H1 (cell line): Measurements from ENCODE around the gene PLAAT2. TPM values are rescaled to one million over a fixed set of nuclear protein-coding genes. Genes with fewer than 3 reads are reported as not detected.

Experiments used
- CTCF ChIA-PET: fragments of 300-600 bp; sonication (Branson Sonifier 250); formaldehyde crosslinking; loops from one replicate; lab custom pipeline; 2021; ENCODE audit not compliant: partially characterized antibody; lab: Charles Lee
- POLR2A ChIA-PET: fragments of 300-600 bp; sonication (Branson Sonifier 250); formaldehyde crosslinking; loops from one replicate; lab custom pipeline; 2021; ENCODE audit warnings: inconsistent platforms; ENCODE audit not compliant: partially characterized antibody; lab: Charles Lee
- DNase-seq, 2 experiments: peaks; one replicate each; pipeline versions ENCODE4 v3.0.0 to v3.0.0-alpha.2; 2010 to 2022; ENCODE audit warnings: low spot score in 2 of 2, low read depth in 1 of 2, mixed read lengths in 1 of 2
- FAIRE-seq: peaks from 2 replicates; lab custom pipeline; 2011; peaks lifted over from hg19 to GRCh38; lab: Jason Lieb, UNC
- H2AFZ ChIP-seq: 2 replicates; pipeline ENCODE4 v1.8.1; 2012; ENCODE audit warnings: low read length, inconsistent platforms
- H2AK5ac ChIP-seq: 2 replicates; pipeline ENCODE4 v1.6.1; 2013; ENCODE audit warnings: low read depth, low read length
- H2BK120ac ChIP-seq: replicated peaks from 2 replicates; pipeline ENCODE3; 2013; ENCODE audit warnings: low read depth, low read length, inconsistent platforms
- H2BK12ac ChIP-seq: 2 replicates; pipeline ENCODE4 v1.6.1; 2013; ENCODE audit warnings: low read depth, low read length
- H2BK15ac ChIP-seq: 2 replicates; pipeline ENCODE4 v1.6.1; 2013; ENCODE audit warnings: low read length
- H2BK20ac ChIP-seq: 2 replicates; pipeline ENCODE4 v1.6.1; 2013; ENCODE audit warnings: low read length
- H2BK5ac ChIP-seq: 2 replicates; pipeline ENCODE4 v1.6.1; 2013; ENCODE audit warnings: low read depth, low read length
- H3K14ac ChIP-seq: 2 replicates; pipeline ENCODE4 v1.6.1; 2013; ENCODE audit warnings: inconsistent platforms; ENCODE audit not compliant: insufficient read length
- H3K18ac ChIP-seq: 2 replicates; pipeline ENCODE4 v1.6.1; 2013; ENCODE audit warnings: low read length; ENCODE audit errors: extremely low read depth
- H3K23ac ChIP-seq: 2 replicates; pipeline ENCODE4 v1.6.1; 2013; ENCODE audit warnings: inconsistent platforms; ENCODE audit not compliant: insufficient read length
- H3K23me2 ChIP-seq: 2 replicates; pipeline ENCODE4 v1.6.1; 2013; ENCODE audit warnings: low read depth, low read length
- H3K27ac ChIP-seq: 2 replicates; pipeline ENCODE4 v1.6.1; 2011; ENCODE audit warnings: low read depth, low read length, inconsistent platforms
- H3K27me3 ChIP-seq, 4 experiments: replicated peaks in 1 of 4; 1 replicate in 1 of 4; 2 replicates in 3 of 4; pipeline versions ENCODE4 v1.6.1 to v1.8.1; 2011 to 2013; ENCODE audit warnings: low read length in 3 of 4, mild to moderate bottlenecking in 3 of 4, inconsistent platforms in 2 of 4, mixed read lengths in 2 of 4, moderate library complexity in 1 of 4; ENCODE audit not compliant: control insufficient read depth in 3 of 4, insufficient read depth in 3 of 4; ENCODE audit errors: extremely low read depth in 1 of 4
- H3K36me3 ChIP-seq, 4 experiments: 2 replicates each; pipeline versions ENCODE4 v1.6.1 to v1.8.1; 2011 to 2013; ENCODE audit warnings: mild to moderate bottlenecking in 4 of 4, low read length in 3 of 4, moderate library complexity in 2 of 4, control low read depth in 1 of 4, inconsistent platforms in 1 of 4; ENCODE audit not compliant: insufficient read depth in 4 of 4, control insufficient read depth in 2 of 4
- H3K4ac ChIP-seq: replicated peaks from 2 replicates; pipeline ENCODE3; 2013; ENCODE audit warnings: low read length, low read depth, mixed read lengths, inconsistent platforms; ENCODE audit not compliant: insufficient read length
- H3K4me1 ChIP-seq, 4 experiments: replicated peaks in 1 of 4; 1 replicate in 1 of 4; 2 replicates in 3 of 4; pipeline versions ENCODE4 v1.6.1 to v1.8.1; 2011 to 2013; ENCODE audit warnings: low read length in 3 of 4, inconsistent platforms in 2 of 4, mixed read lengths in 1 of 4; ENCODE audit not compliant: insufficient read depth in 4 of 4, control insufficient read depth in 3 of 4
- H3K4me2 ChIP-seq, 2 experiments: 2 replicates each; pipeline versions ENCODE4 v1.6.1 to v1.8.1; 2011 to 2013; ENCODE audit warnings: low read depth in 2 of 2, low read length in 2 of 2, control low read depth in 1 of 2, inconsistent platforms in 1 of 2, mild to moderate bottlenecking in 1 of 2; ENCODE audit not compliant: insufficient read depth in 1 of 2
- H3K4me3 ChIP-seq, 4 experiments: fragments of 200-600, 300-600 bp in 1 of 4; sonication (generic), shearing (Covaris generic), sonication (Bioruptor Twin) in 1 of 4; 2 replicates each; pipeline versions ENCODE4 v1.5.1 to v1.8.1; 2011 to 2016; ENCODE audit warnings: low read length in 4 of 4, low read depth in 3 of 4, control low read depth in 2 of 4, inconsistent platforms in 2 of 4, mild to moderate bottlenecking in 2 of 4, mixed read lengths in 1 of 4, moderate library complexity in 1 of 4; ENCODE audit not compliant: insufficient read depth in 2 of 4; ENCODE audit errors: extremely low read depth in 1 of 4
- H3K56ac ChIP-seq: replicated peaks from 2 replicates; pipeline ENCODE3; 2013; ENCODE audit warnings: low read depth, mild to moderate bottlenecking, mixed read lengths, low read length, inconsistent platforms; ENCODE audit not compliant: insufficient read length
- H3K79me1 ChIP-seq: 2 replicates; pipeline ENCODE4 v1.6.1; 2013; ENCODE audit warnings: low read depth, low read length, control low read depth
- H3K79me2 ChIP-seq, 2 experiments: 2 replicates each; pipeline versions ENCODE4 v1.6.1 to v1.8.1; 2012 to 2013; ENCODE audit warnings: low read length in 2 of 2, mild to moderate bottlenecking in 2 of 2, inconsistent platforms in 1 of 2; ENCODE audit not compliant: insufficient read depth in 2 of 2, control insufficient read depth in 1 of 2
- H3K9ac ChIP-seq, 4 experiments: replicated peaks in 1 of 4; 1 replicate in 1 of 4; 2 replicates in 3 of 4; pipeline versions ENCODE4 v1.6.1 to v1.8.1; 2011 to 2013; ENCODE audit warnings: low read depth in 3 of 4, low read length in 3 of 4, control low read depth in 2 of 4, mild to moderate bottlenecking in 2 of 4, moderate library complexity in 2 of 4, inconsistent platforms in 1 of 4; ENCODE audit errors: extremely low read depth in 1 of 4
- H3K9me3 ChIP-seq, 2 experiments: 2 replicates each; pipeline versions ENCODE4 v1.6.1 to v1.8.1; 2012 to 2013; ENCODE audit warnings: mild to moderate bottlenecking in 2 of 2, moderate library complexity in 2 of 2, control low read depth in 1 of 2, inconsistent platforms in 1 of 2, low read depth in 1 of 2, low read length in 1 of 2, mixed read lengths in 1 of 2; ENCODE audit not compliant: insufficient read depth in 2 of 2
- H4K20me1 ChIP-seq, 2 experiments: replicated peaks in 1 of 2; 2 replicates each; pipeline versions ENCODE3 to v1.8.1; 2011 to 2013; ENCODE audit warnings: inconsistent platforms in 2 of 2, low read length in 2 of 2, mild to moderate bottlenecking in 1 of 2; ENCODE audit not compliant: insufficient read depth in 2 of 2, control insufficient read depth in 1 of 2
- H4K5ac ChIP-seq: 2 replicates; pipeline ENCODE4 v1.6.1; 2013; ENCODE audit warnings: low read length, low read depth, mixed read lengths, inconsistent platforms; ENCODE audit not compliant: insufficient read length
- H4K8ac ChIP-seq: 2 replicates; pipeline ENCODE4 v1.8.0; 2013; ENCODE audit warnings: mild to moderate bottlenecking, moderate library complexity, low read length, inconsistent platforms; ENCODE audit not compliant: insufficient read depth; ENCODE audit errors: extremely low read depth
- H4K91ac ChIP-seq: replicated peaks from 2 replicates; pipeline ENCODE3; 2013; ENCODE audit warnings: low read length, mixed read lengths, inconsistent platforms; ENCODE audit not compliant: insufficient read length
- CBX8 ChIP-seq: fragments of 300-800, 300-1000 bp; sonication (generic); IDR thresholded peaks from 2 replicates; pipeline ENCODE4 v1.7.1; 2016; ENCODE audit warnings: low read depth, low read length, borderline replicate concordance
- EZH2 ChIP-seq: fragments of 200-600 bp; sonication (generic); IDR thresholded peaks from 2 replicates; pipeline ENCODE4 v1.7.1; 2012; ENCODE audit warnings: low read depth, mild to moderate bottlenecking, moderate library complexity, low read length, inconsistent platforms; ENCODE audit not compliant: severe bottlenecking
- JUN ChIP-seq: IDR thresholded peaks from 2 replicates; pipeline ENCODE4 v1.6.1; 2011; ENCODE audit warnings: low read depth, mild to moderate bottlenecking, improper control_type of control experiment, low read length
- KDM4A ChIP-seq: IDR thresholded peaks from one replicate; pipeline ENCODE4 v1.7.1; 2012; ENCODE audit warnings: low read depth, mild to moderate bottlenecking, moderate library complexity, low read length, inconsistent platforms; ENCODE audit not compliant: severe bottlenecking
- SP4 ChIP-seq: IDR thresholded peaks from 2 replicates; pipeline ENCODE4 v1.6.1; 2012; ENCODE audit warnings: low read length, inconsistent platforms
- WGBS, 2 experiments: shearing (Covaris generic) in 1 of 2; methylation state at CpG; one replicate each; pipeline versions ENCODE4 v1.1.6 to v1.1.7; 2013 to 2015; ENCODE audit warnings: low lambda C conversion rate in 2 of 2, mixed read lengths in 2 of 2, inconsistent platforms in 1 of 2, low coverage in 1 of 2, missing lambda C conversion rate in 1 of 2; ENCODE audit not compliant: insufficient replicate concordance in 2 of 2, insufficient coverage in 1 of 2, insufficient read length in 1 of 2; ENCODE audit errors: extremely low coverage in 1 of 2, missing lambda C conversion rate in 1 of 2; 5-methylcytosine and 5-hydroxymethylcytosine counted together
- polyA plus RNA-seq, 7 experiments: library from polyadenylated mRNA; depleted of rRNA in 3 of 7; stranded (reverse) in 5 of 7; unstranded in 2 of 7; fragments of >200 nt in 5 of 7; fragments of 200-250 nt in 2 of 7; gene quantifications; 1 replicate in 5 of 7; 2 replicates in 1 of 7; 4 replicates in 1 of 7; pipeline versions ENCODE4 v1.2.1 to v1.2.3, GENCODE V29; 2011 to 2013; ENCODE audit warnings: missing spikeins in 2 of 7, mixed read lengths in 2 of 7
- total RNA-seq: library from RNA; stranded (reverse); fragmentation: NEBNext Ultra II Directional; extraction: Animal tissue kit (Norgen Biotek cat#: 25700); gene quantifications from 2 replicates; pipeline ENCODE4 v1.2.1, GENCODE V29; 2021

PLAAT2 gene
- total and polyA plus RNA-seq, 2 of the 8 experiments (the other 6 are each of a cell fraction or from before 2014, with no cell fraction given): 0.39 TPM; not detected in 1

DNA sequence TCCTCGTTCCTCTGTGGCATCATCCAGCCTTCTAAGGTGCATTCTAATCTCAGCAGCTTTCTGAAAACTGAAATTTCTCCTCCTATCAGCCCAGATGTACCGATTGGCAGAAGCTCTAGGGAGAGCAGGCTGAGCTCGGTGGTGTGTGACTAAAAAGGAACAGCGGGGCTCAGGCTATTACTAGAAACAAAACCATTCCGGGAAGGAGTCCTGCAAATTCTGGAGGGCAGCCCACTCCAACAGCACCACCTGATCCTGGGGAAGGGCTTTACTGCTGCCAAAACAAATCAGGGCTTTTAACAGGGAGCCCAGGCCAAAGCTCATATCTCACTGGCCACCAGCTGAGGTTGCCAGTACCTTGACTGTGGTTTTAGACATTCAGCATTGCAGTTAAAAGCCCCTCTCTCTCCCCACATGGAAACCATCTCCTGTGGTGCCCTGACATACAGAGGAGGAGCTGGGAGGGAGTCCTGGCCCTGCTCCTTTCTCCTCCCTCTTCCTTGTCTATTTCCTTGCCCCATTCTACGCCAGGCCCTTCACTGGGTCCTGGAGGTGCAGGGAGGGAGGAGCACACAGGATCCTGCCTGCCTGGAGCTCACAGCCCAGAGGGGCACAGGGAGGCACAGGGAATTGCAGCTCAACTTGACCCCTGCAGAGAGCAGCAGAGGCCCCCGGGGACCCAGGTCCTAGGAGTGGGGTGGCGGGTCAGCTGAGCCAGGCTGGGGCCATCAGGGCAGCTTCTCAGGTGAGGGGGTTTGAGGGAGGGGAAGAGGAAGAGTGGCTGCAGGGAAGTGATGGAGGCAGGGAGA lies 25.7 kb downstream of the PLAAT2 start:
- FAIRE-seq: no peak
- TF ChIP-seq JUN: no peak
- no peak for TF ChIP-seq KDM4A
- TF ChIP-seq SP4: no peak
- no peak for TF ChIP-seq CBX8
- no peak for TF ChIP-seq EZH2

More for the DNA sequence above, 25.7 kb downstream of the PLAAT2 start:
- Histone ChIP-seq H2BK120ac (no peak overlapping the region), H3K23ac (no peak overlapping the region), H3K4ac (no peak overlapping the region), H2BK5ac (peak overlapping the region; percentile 28; the same call in 1 of the 2 replicates), H3K4me2 (no peak overlapping the region), H2BK12ac (peak overlapping the region; percentile 62; the same call in 1 of the 2 replicates), H3K79me2 (no peaks in the 10 kb centered on the region), H3K14ac (no peak overlapping the region), H4K5ac (no peak overlapping the region), H3K4me3 (no peak overlapping the region), H2AFZ (no peak overlapping the region), H3K9ac (no peak overlapping the region), H3K56ac (no peak overlapping the region), H3K18ac (peak overlapping the region; percentile 62), H3K4me1 (peaks cover 4 to 11% (median 9%) of the 10 kb centered on the region in 4 experiments; a peak in 6 of 7 replicates), H3K27me3 (no peaks in the 10 kb centered on the region), H2BK15ac (no peak overlapping the region), H3K79me1 (no peaks in the 10 kb centered on the region), H3K36me3 (no peaks in the 10 kb centered on the region), H2AK5ac (no peak overlapping the region; the same call in 1 of the 2 replicates), H3K27ac (no peak overlapping the region), H4K8ac (peak overlapping the region; percentile 4; the same call in 1 of the 2 replicates), H4K20me1 (no peaks in the 10 kb centered on the region), H3K9me3 (no peaks in the 10 kb centered on the region; a peak in 1 of 4 replicates), H4K91ac (no peak overlapping the region), H2BK20ac (peak overlapping the region; percentile 28; the same call in 1 of the 2 replicates), H3K23me2 (no peaks in the 10 kb centered on the region)
- WGBS, 2 experiments: 95% methylated on average over 8 of the region's 8 CpGs; no CpG with 5 or more reads in 1 of the 2 experiments
- CTCF ChIA-PET: interaction anchor here (0.6 to 3.8 kb wide), 8 partner anchors 19 to 243 kb away, joined by 3 to 20 read pairs (median 4); no protein-coding TSS in a partner anchor
- POLR2A ChIA-PET: interaction anchor here (0.9 to 2.7 kb wide), 4 partner anchors 8 to 30 kb away, joined by 3 to 11 read pairs (median 4); no protein-coding TSS in a partner anchor
- no peak for DNase-seq
